Muscle of arm (tissue), 12 donors: ENCODE data around the gene S1PR5. TPM values are rescaled to one million over a fixed set of nuclear protein-coding genes. Genes with fewer than 3 reads are reported as not detected.

Experiments
- DNase-seq: peaks from one replicate; pipeline ENCODE4 v3.0.0-alpha.2; 2013
- polyA plus RNA-seq, 12 donors: library from polyadenylated mRNA; unstranded; fragments of 120-200 nt; gene quantifications; one replicate each; pipeline ENCODE4 v1.2.1, GENCODE V29; 2013; ENCODE audit not compliant: insufficient read length in 12 of 12

The S1PR5 gene
- polyA plus RNA-seq, 12 donors, result 0.86 to 2.4 (median 1.6) TPM; not detected in 2

GRCh38 chr19:10471909-10472308, 45.3 kb downstream of the S1PR5 start:
- DNase-seq, result no peak

- DNase-seq, result no peak
Measured at GRCh38 chr19:10468133-10468532, 49.1 kb downstream of the S1PR5 start.

- DNase-seq, result no peak
Measured at GRCh38 chr19:10467104-10467706, 50.0 kb downstream of the S1PR5 start.

- no peak for DNase-seq
Measured at GRCh38 chr19:10464456-10464855, 52.8 kb downstream of the S1PR5 start.

Other genes starting within 250 kb of the S1PR5 start
- gene ICAM1, start 246.3 kb downstream of the S1PR5 start, polyA plus RNA-seq, result 10 to 100 TPM in 2 of 12 donors, 1 to 10 TPM in 9, not detected in 1; 5.8 to 20.7 (median 7.8) TPM
- gene ICAM4, start 230.5 kb downstream of the S1PR5 start, polyA plus RNA-seq, result 1 to 10 TPM in 1 of 12 donors, under 1 TPM in 9, not detected in 2; 0.22 to 1.9 (median 0.44) TPM
- 1 to 10 TPM in 1 of 12 donors, under 1 TPM in 4, not detected in 7; 0.05 to 1.1 (median 0.13) TPM for gene ICAM5, start 227.5 kb downstream of the S1PR5 start, polyA plus RNA-seq
- gene ZGLP1, start 207.6 kb downstream of the S1PR5 start, polyA plus RNA-seq, result 1 to 10 TPM in 10 of 12 donors, not detected in 2; 1.9 to 4.8 (median 3.5) TPM
- gene FDX2, start 201.4 kb downstream of the S1PR5 start, polyA plus RNA-seq, result 10 to 100 TPM in 11 of 12 donors, not detected in 1; 10.9 to 34.1 (median 13.6) TPM
- gene RAVER1, start 183.9 kb downstream of the S1PR5 start, polyA plus RNA-seq, result 10 to 100 TPM in 9 of 12 donors, 1 to 10 TPM in 2, not detected in 1; 9.3 to 27.7 (median 12.1) TPM
- gene ICAM3, start 177.8 kb downstream of the S1PR5 start, polyA plus RNA-seq, result 10 to 100 TPM in 1 of 12 donors, 1 to 10 TPM in 9, not detected in 2; 4.6 to 10.4 (median 5.3) TPM
- gene TYK2, start 136.9 kb downstream of the S1PR5 start, polyA plus RNA-seq, result 100 to 1,000 TPM in 1 of 12 donors, 10 to 100 TPM in 10, not detected in 1; 52.4 to 126 (median 61.0) TPM
- 100 to 1,000 TPM in 11 of 12 donors, not detected in 1; 109 to 202 (median 123) TPM for gene CDC37, start 113.9 kb downstream of the S1PR5 start, polyA plus RNA-seq
- gene PDE4A, start 96.9 kb downstream of the S1PR5 start, polyA plus RNA-seq, result 1 to 10 TPM in 11 of 12 donors, not detected in 1; 2.4 to 5.2 (median 3.2) TPM
- gene KEAP1, start 14.1 kb downstream of the S1PR5 start, polyA plus RNA-seq, result 10 to 100 TPM in 11 of 12 donors, not detected in 1; 30.3 to 85.6 (median 66.2) TPM
- gene ATG4D, start 26.5 kb upstream of the S1PR5 start, polyA plus RNA-seq, result 10 to 100 TPM in 11 of 12 donors, not detected in 1; 16.8 to 57.9 (median 19.9) TPM
- gene KRI1, start 48.6 kb upstream of the S1PR5 start, polyA plus RNA-seq, result 10 to 100 TPM in 11 of 12 donors, not detected in 1; 15.9 to 47.3 (median 22.8) TPM
- 10 to 100 TPM in 11 of 12 donors, not detected in 1; 11.8 to 36.1 (median 14.3) TPM for gene CDKN2D, start 51.5 kb upstream of the S1PR5 start, polyA plus RNA-seq
- gene AP1M2, start 69.9 kb upstream of the S1PR5 start, polyA plus RNA-seq, result 1 to 10 TPM in 4 of 12 donors, under 1 TPM in 3, not detected in 5; 0.31 to 6.6 (median 1.2) TPM
- gene SLC44A2, start 108.1 kb upstream of the S1PR5 start, polyA plus RNA-seq, result 100 to 1,000 TPM; 112 to 710 (median 142) TPM
- gene ILF3, start 136.9 kb upstream of the S1PR5 start, polyA plus RNA-seq, result 100 to 1,000 TPM; 134 to 868 (median 154) TPM
- 10 to 100 TPM in 11 of 12 donors, not detected in 1; 21.5 to 45.6 (median 28.5) TPM for gene QTRT1, start 184.0 kb upstream of the S1PR5 start, polyA plus RNA-seq
- 100 to 1,000 TPM in 1 of 12 donors, 10 to 100 TPM in 10, not detected in 1; 52.4 to 101 (median 74.4) TPM for gene DNM2, start 200.6 kb upstream of the S1PR5 start, polyA plus RNA-seq